Activated CD4-positive, alpha-beta T cell treated with anti-CD3 and anti-CD28 coated beads, Interleukin-2, Interleukin-4, amounts not matched to agents 100 ng/mL and 50 ng/mL, durations not matched to agents 16 hours and 8 hours (primary cell): Measurements from ENCODE around the gene SCP2.

Source experiments
- DNase-seq: peaks from one replicate; pipeline ENCODE4 v3.0.0-alpha.2; 2020; ENCODE audit warnings: low spot score

Gene SCP2

GRCh38 chr1:53082826-53083455, 155.9 kb downstream of the SCP2 start:
- DNase-seq, result no peak

GRCh38 chr1:53083636-53084588, 156.8 kb downstream of the SCP2 start:
- DNase-seq, result no peak

GRCh38 chr1:53084589-53084971, 157.5 kb downstream of the SCP2 start:
- DNase-seq, result no peak

GRCh38 chr1:53085405-53085804, 158.3 kb downstream of the SCP2 start:
- DNase-seq, result no peak

- DNase-seq, result no peak
Observed at GRCh38 chr1:53086491-53087070, 159.5 kb downstream of the SCP2 start.

- DNase-seq, result no peak
Observed at GRCh38 chr1:53087332-53088285, 160.5 kb downstream of the SCP2 start.

- no peak for DNase-seq
Observed at GRCh38 chr1:53088616-53089300, 161.7 kb downstream of the SCP2 start.

- DNase-seq, result no peak
Observed at GRCh38 chr1:53089478-53090226, 162.6 kb downstream of the SCP2 start.

GRCh38 chr1:53090227-53091147, 163.4 kb downstream of the SCP2 start:
- DNase-seq, result no peak

GRCh38 chr1:53091841-53092645, 165.0 kb downstream of the SCP2 start:
- no peak for DNase-seq

GRCh38 chr1:53092659-53093450, 165.8 kb downstream of the SCP2 start:
- no peak for DNase-seq

- DNase-seq, result no peak
Observed at GRCh38 chr1:53093451-53093754, 166.3 kb downstream of the SCP2 start.

GRCh38 chr1:53093778-53094532, 166.9 kb downstream of the SCP2 start:
- DNase-seq, result no peak

- no peak for DNase-seq
Observed at GRCh38 chr1:53094533-53094919, 167.4 kb downstream of the SCP2 start.
